RWPE2 (cell line): Measurements from ENCODE around the gene MCM3AP.

Experiments used
- ATAC-seq: fragments of 200-7000 bp; cut with Tn5 transposase; 3 replicates; pipeline ENCODE4 v1.9.1; 2021; ENCODE audit warnings: low read depth
- DNase-seq: peaks from one replicate; pipeline ENCODE4 v3.0.0-alpha.2; 2020; ENCODE audit warnings: low spot score
- H3K27ac ChIP-seq: fragments of 450-650 bp; 2 replicates; pipeline ENCODE4 v1.5.1; 2017; ENCODE audit warnings: mild to moderate bottlenecking; ENCODE audit not compliant: poor library complexity, severe bottlenecking
- H3K27me3 ChIP-seq: fragments of 250-450 bp; sonication (Bioruptor Pico); 2 replicates; pipeline ENCODE4 v1.5.1; 2021; ENCODE audit warnings: mild to moderate bottlenecking, moderate library complexity; ENCODE audit not compliant: insufficient read depth, poor library complexity, severe bottlenecking
- H3K36me3 ChIP-seq: fragments of 250-450 bp; sonication (Bioruptor Pico); 2 replicates; pipeline ENCODE4 v1.5.1; 2020; ENCODE audit warnings: low read depth, mild to moderate bottlenecking, moderate library complexity
- H3K4me1 ChIP-seq: fragments of 250-450 bp; sonication (Bioruptor Pico); 2 replicates; pipeline ENCODE4 v1.5.1; 2021; ENCODE audit warnings: mild to moderate bottlenecking, moderate library complexity; ENCODE audit not compliant: insufficient read depth, poor library complexity, severe bottlenecking
- H3K4me3 ChIP-seq: fragments of 250-450 bp; sonication (Bioruptor Pico); 2 replicates; pipeline ENCODE4 v1.5.1; 2021; ENCODE audit warnings: mild to moderate bottlenecking, moderate library complexity; ENCODE audit not compliant: severe bottlenecking
- H3K9me3 ChIP-seq: fragments of 250-450 bp; sonication (Bioruptor Pico); 2 replicates; pipeline ENCODE4 v1.5.1; 2021; ENCODE audit warnings: mild to moderate bottlenecking, moderate library complexity; ENCODE audit not compliant: severe bottlenecking
- CTCF ChIP-seq: fragments of 450-650 bp; IDR thresholded peaks from one replicate; pipeline ENCODE4 v1.5.1; 2017; ENCODE audit warnings: mild to moderate bottlenecking, moderate library complexity; ENCODE audit not compliant: poor library complexity, severe bottlenecking

The MCM3AP gene

GRCh38 chr21:46191686-46192575 lies 93.5 kb downstream of the MCM3AP start:
- no peak for TF ChIP-seq CTCF
- no peaks in the 10 kb centered on the region for H3K9me3 ChIP-seq
- DNase-seq (no peak), ATAC-seq (no peak)
- no peaks in the 10 kb centered on the region for H3K27me3 ChIP-seq
- no peak overlapping the region for H3K4me3 ChIP-seq
- no peak overlapping the region for H3K27ac ChIP-seq
- H3K4me1 ChIP-seq = peaks cover 13% of the 10 kb centered on the region
- H3K36me3 ChIP-seq = peaks cover 66% of the 10 kb centered on the region

GRCh38 chr21:46191257-46191685 lies 94.1 kb downstream of the MCM3AP start:
- no peak overlapping the region for H3K4me3 ChIP-seq
- H3K27me3 ChIP-seq = no peaks in the 10 kb centered on the region
- TF ChIP-seq CTCF = no peak
- no peaks in the 10 kb centered on the region for H3K9me3 ChIP-seq
- peak; percentile 69 for DNase-seq
- peak; percentile 77 for ATAC-seq
- no peak overlapping the region for H3K27ac ChIP-seq
- H3K4me1 ChIP-seq = peaks cover 13% of the 10 kb centered on the region
- peaks cover 60% of the 10 kb centered on the region for H3K36me3 ChIP-seq

GRCh38 chr21:46190491-46191131 lies 94.8 kb downstream of the MCM3AP start:
- Histone ChIP-seq H3K4me1 (peaks cover 13% of the 10 kb centered on the region), H3K9me3 (no peaks in the 10 kb centered on the region), H3K27me3 (no peaks in the 10 kb centered on the region), H3K36me3 (peaks cover 53% of the 10 kb centered on the region), H3K4me3 (no peak overlapping the region), H3K27ac (no peak overlapping the region)
- no peak for DNase-seq
- no peak for TF ChIP-seq CTCF
- no peak for ATAC-seq

GRCh38 chr21:46189959-46190490 lies 95.4 kb downstream of the MCM3AP start:
- no peaks in the 10 kb centered on the region for H3K9me3 ChIP-seq
- no peak for ATAC-seq
- H3K4me3 ChIP-seq = no peak overlapping the region
- H3K27ac ChIP-seq = no peak overlapping the region
- H3K27me3 ChIP-seq = no peaks in the 10 kb centered on the region
- peaks cover 18% of the 10 kb centered on the region for H3K4me1 ChIP-seq
- DNase-seq = no peak
- H3K36me3 ChIP-seq = peaks cover 47% of the 10 kb centered on the region
- TF ChIP-seq CTCF = no peak
